ENCODE measurements around the gene LRRC71. TPM values are rescaled to one million over a fixed set of nuclear protein-coding genes. Genes with fewer than 3 reads are reported as not detected.

Gene LRRC71
- total and polyA plus RNA-seq, 2 of the 8 experiments (the other 6 are each of a cell fraction or from before 2014, with no cell fraction given) = 0.05 TPM; not detected in 1

- TF ChIP-seq RAD21 (IDR thresholded peaks at IDR 0.05 in 1 of 2, conservative IDR thresholded peaks at IDR 0.05 in 1 of 2; ENCODE audit: low read depth in 2 of 2, low read length in 2 of 2) (peak in 1 of 2 experiments; percentile 26; a peak in 1 of 4 replicates), CBX8 (IDR thresholded peaks at IDR 0.05; ENCODE audit: borderline replicate concordance, low read depth, low read length) (no peak), EZH2 (IDR thresholded peaks at IDR 0.05; ENCODE audit: low read depth, low read length, severe bottlenecking) (peak; percentile 38)
Observed at GRCh38 chr1:156893048-156893953, 27.1 kb upstream of the LRRC71 start, which contains the start of gene PEAR1 (continued).
